OCI-LY7 (cell line): ENCODE data around the gene GLA.

ENCODE experiments used
- EZH2phosphoT487 ChIP-seq: fragments of 200-600 bp; sonication (generic); IDR thresholded peaks from 2 replicates; pipeline ENCODE4 v1.6.1; 2018; ENCODE audit warnings: low read depth, borderline replicate concordance, mild to moderate bottlenecking, mixed run types, antibody characterized with exemption, low read length, moderate library complexity, mixed read lengths
- TF ChIP-seq, protein P1 (sequence below): fragments of 200-600 bp; sonication (generic); conservative IDR thresholded peaks from 2 replicates; pipeline ENCODE4 v1.5.1; 2014; ENCODE audit warnings: mild to moderate bottlenecking, antibody characterized with exemption, low read length, moderate library complexity, mixed read lengths

GRCh38 chrX:101419489-101419888, 11.8 kb upstream of the GLA start:
- TF ChIP-seq, protein P1, sequence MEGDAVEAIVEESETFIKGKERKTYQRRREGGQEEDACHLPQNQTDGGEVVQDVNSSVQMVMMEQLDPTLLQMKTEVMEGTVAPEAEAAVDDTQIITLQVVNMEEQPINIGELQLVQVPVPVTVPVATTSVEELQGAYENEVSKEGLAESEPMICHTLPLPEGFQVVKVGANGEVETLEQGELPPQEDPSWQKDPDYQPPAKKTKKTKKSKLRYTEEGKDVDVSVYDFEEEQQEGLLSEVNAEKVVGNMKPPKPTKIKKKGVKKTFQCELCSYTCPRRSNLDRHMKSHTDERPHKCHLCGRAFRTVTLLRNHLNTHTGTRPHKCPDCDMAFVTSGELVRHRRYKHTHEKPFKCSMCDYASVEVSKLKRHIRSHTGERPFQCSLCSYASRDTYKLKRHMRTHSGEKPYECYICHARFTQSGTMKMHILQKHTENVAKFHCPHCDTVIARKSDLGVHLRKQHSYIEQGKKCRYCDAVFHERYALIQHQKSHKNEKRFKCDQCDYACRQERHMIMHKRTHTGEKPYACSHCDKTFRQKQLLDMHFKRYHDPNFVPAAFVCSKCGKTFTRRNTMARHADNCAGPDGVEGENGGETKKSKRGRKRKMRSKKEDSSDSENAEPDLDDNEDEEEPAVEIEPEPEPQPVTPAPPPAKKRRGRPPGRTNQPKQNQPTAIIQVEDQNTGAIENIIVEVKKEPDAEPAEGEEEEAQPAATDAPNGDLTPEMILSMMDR = no peak
- TF ChIP-seq EZH2phosphoT487 = no peak
